HG02884 (cell line): Measurements from ENCODE around the gene GPX1.

Experiments
- ATAC-seq: cut with Tn5 transposase; IDR thresholded peaks from one replicate; pipeline ENCODE4 v1.9.1; 2021; ENCODE audit warnings: mild to moderate bottlenecking, moderate library complexity; ENCODE audit not compliant: unreplicated experiment

Gene GPX1

DNA sequence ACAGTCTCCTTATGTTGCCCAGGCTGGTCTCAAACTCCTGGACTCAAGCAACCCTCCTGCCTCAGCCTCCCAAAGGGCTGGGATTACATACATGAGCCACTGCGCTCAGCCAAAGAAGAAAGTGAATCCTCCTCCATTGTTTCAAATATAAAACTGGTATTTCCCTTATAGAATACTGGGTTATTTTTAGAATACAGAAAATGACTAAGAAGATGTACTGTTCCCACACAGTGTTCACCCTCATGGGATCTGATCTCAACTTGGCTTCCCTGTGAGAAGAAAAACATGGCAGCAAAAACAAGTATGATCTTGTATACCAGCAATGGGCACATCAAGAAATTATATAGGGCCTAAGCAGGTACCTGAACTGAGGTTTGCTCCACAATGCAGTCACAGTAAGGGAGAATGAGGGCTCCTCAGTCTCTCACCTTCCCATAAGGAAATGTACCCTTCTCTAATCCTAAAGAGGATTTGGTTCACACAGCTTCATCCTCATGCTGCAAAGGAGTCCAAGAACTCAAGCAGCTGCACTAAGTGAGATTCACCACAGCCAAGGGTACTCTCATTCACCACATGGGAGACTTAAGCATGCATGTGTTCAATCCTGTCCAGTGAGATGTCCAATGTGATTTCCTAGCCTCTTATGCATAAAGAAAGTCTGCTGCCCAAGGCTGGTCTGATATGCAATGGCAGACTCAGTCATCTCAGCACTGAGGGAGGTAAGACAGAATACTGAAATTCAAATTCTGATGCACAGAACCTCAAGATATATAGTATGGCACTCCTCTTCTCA is 44.1 kb downstream of the GPX1 start:
- ATAC-seq, result no peak

DNA sequence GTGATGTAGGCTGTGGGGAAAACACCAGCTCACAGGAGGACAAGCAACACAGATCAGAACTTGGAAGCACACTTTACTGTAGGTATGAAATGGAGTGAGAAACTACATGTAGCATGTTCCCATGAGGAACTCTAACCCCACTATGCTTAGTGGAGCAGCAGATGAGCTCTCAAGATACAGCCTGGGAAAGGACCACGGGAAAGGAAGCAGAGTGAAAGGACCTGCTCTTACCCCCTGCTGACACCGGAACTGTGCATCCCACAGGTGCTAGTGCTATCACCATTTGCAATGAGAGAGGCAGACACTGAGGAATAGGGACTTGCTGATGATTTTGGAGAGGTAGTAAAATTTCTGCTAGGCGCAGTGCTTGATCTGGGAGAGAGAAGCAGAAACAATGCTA is 46.9 kb downstream of the GPX1 start:
- no peak for ATAC-seq

DNA sequence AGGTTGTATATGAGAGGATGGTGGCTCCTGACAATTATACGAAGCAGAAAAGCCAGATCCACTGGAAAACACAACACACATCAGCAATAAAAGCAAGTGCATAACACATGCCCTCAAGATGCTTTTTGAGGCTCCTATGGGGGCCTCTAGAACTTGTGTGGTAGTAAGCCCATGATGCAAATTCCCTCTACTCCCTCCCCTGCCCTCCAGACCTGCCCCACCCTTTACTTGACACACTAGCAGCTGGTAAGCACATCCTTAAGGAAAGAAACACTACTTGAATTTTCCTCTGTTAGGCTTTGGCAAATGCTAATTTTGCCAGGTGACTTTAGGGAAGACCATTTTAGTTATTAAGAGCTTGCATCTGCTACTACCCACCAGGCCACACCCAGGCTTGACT is 47.5 kb downstream of the GPX1 start:
- no peak for ATAC-seq
